Fibroblast of lung (primary cell): ENCODE results near the gene SEC14L1. TPM values are rescaled to one million over a fixed set of nuclear protein-coding genes. Genes with fewer than 3 reads are reported as not detected.
A peak's percentile ranks its signal among the peaks of the same experiment; 100 is the strongest.

Experiments
- DNase-seq, 2 donors: peaks; one replicate each; pipeline versions ENCODE4 v3.0.0 to v3.0.0-alpha.2; 2010; ENCODE audit warnings: low read depth in 2 of 2
- H2AFZ ChIP-seq: 2 replicates; pipeline ENCODE4 v1.5.1; 2012; ENCODE audit warnings: low read length, control low read depth, inconsistent platforms
- H3K27ac ChIP-seq: 2 replicates; pipeline ENCODE4 v1.5.1; 2011; ENCODE audit warnings: low read length, control low read depth; ENCODE audit not compliant: insufficient read depth
- H3K27me3 ChIP-seq: 2 replicates; pipeline ENCODE4 v1.5.1; 2011; ENCODE audit warnings: mild to moderate bottlenecking, low read length; ENCODE audit not compliant: control insufficient read depth, insufficient read depth
- H3K36me3 ChIP-seq: 2 replicates; pipeline ENCODE4 v1.5.1; 2011; ENCODE audit warnings: low read length; ENCODE audit not compliant: control insufficient read depth, insufficient read depth
- H3K4me1 ChIP-seq: 2 replicates; pipeline ENCODE4 v1.5.1; 2011; ENCODE audit warnings: low read length; ENCODE audit not compliant: control insufficient read depth, insufficient read depth; ENCODE audit errors: extremely low read depth
- H3K4me2 ChIP-seq: 2 replicates; pipeline ENCODE4 v1.5.1; 2011; ENCODE audit warnings: low read length, control low read depth; ENCODE audit not compliant: insufficient read depth; ENCODE audit errors: extremely low read depth
- H3K4me3 ChIP-seq, 4 experiments: fragments of 200-600 bp in 1 of 4; sonication (generic) in 1 of 4; replicated peaks in 1 of 4; 2 replicates each; pipeline ENCODE4 v1.5.1; 2011 to 2016; ENCODE audit warnings: low read length in 4 of 4, low read depth in 3 of 4, mild to moderate bottlenecking in 3 of 4, control low read depth in 2 of 4, inconsistent platforms in 1 of 4, mixed read lengths in 1 of 4; ENCODE audit not compliant: insufficient read depth in 1 of 4; ENCODE audit errors: control extremely low read depth in 1 of 4
- H3K79me2 ChIP-seq: 2 replicates; pipeline ENCODE4 v1.5.1; 2012; ENCODE audit warnings: mild to moderate bottlenecking, low read length, inconsistent platforms; ENCODE audit not compliant: control insufficient read depth, insufficient read depth
- H3K9ac ChIP-seq: 2 replicates; pipeline ENCODE4 v1.5.1; 2011; ENCODE audit warnings: mild to moderate bottlenecking, low read length, control low read depth; ENCODE audit not compliant: insufficient read depth
- H3K9me3 ChIP-seq: 2 replicates; pipeline ENCODE4 v1.5.1; 2012; ENCODE audit warnings: low read depth, low read length; ENCODE audit not compliant: control insufficient read depth, insufficient read depth
- H4K20me1 ChIP-seq: 2 replicates; pipeline ENCODE4 v1.5.1; 2011; ENCODE audit warnings: low read length; ENCODE audit not compliant: control insufficient read depth, insufficient read depth; ENCODE audit errors: extremely low read depth
- CTCF ChIP-seq, 2 donors: IDR thresholded peaks in 1 of 2; conservative IDR thresholded peaks in 1 of 2; 1 replicate in 1 of 2; 2 replicates in 1 of 2; pipeline ENCODE4 v1.5.1; 2011 to 2012; ENCODE audit warnings: low read length in 2 of 2, control low read depth in 1 of 2, inconsistent platforms in 1 of 2, low read depth in 1 of 2, mild to moderate bottlenecking in 1 of 2
- EZH2 ChIP-seq: IDR thresholded peaks from 2 replicates; pipeline ENCODE4 v1.5.1; 2012; ENCODE audit warnings: low read length, control low read depth, mild to moderate bottlenecking; ENCODE audit errors: missing control alignments
- polyA plus RNA-seq, 2 donors: library from polyadenylated mRNA; depleted of rRNA in 1 of 2; stranded (reverse) in 1 of 2; unstranded in 1 of 2; fragments of >200 nt; gene quantifications; 2 replicates each; pipeline ENCODE4 v1.2.1, GENCODE V29; 2011 to 2012; ENCODE audit warnings: missing spikeins in 1 of 2
- total RNA-seq: library from RNA; depleted of rRNA; stranded (reverse); fragments of >200 nt; gene quantifications from 2 replicates; pipeline ENCODE4 v1.2.1, GENCODE V29; 2014

The SEC14L1 gene
- total and polyA plus RNA-seq, 2 donors (not counting 1 experiment from before 2014, with no cell fraction given): 21.1 to 32.9 TPM

- Histone ChIP-seq H3K27ac (no peak overlapping the region), H3K36me3 (peaks cover 5% of the 10 kb centered on the region), H4K20me1 (no peaks in the 10 kb centered on the region), H3K9ac (no peak overlapping the region), H3K4me2 (no peak overlapping the region), H3K9me3 (no peaks in the 10 kb centered on the region), H3K4me3 (no peak overlapping the region), H3K4me1 (no peaks in the 10 kb centered on the region), H3K79me2 (peaks cover 23% of the 10 kb centered on the region), H3K27me3 (no peaks in the 10 kb centered on the region), H2AFZ (no peak overlapping the region)
- peak in 1 of 2 donors; percentile 29 for DNase-seq
- TF ChIP-seq CTCF (conservative IDR thresholded peaks at IDR 0.05 in 1 of 2, IDR thresholded peaks at IDR 0.05 in 1 of 2; ENCODE audit: low read depth in 1 of 2, low read length in 2 of 2) (no peak), EZH2 (no peak)
These were observed 47.6 kb downstream of the SEC14L1 start for GRCh38 chr17:77188084-77189066.

- DNase-seq: no peak
- H3K9ac ChIP-seq: no peak overlapping the region
- peaks cover 16% of the 10 kb centered on the region for H3K79me2 ChIP-seq
- no peak overlapping the region for H2AFZ ChIP-seq
- peaks cover 7% of the 10 kb centered on the region for H3K36me3 ChIP-seq
- no peaks in the 10 kb centered on the region for H3K9me3 ChIP-seq
- no peak overlapping the region for H3K4me2 ChIP-seq
- H3K27ac ChIP-seq: no peak overlapping the region
- H3K4me3 ChIP-seq: no peak overlapping the region
- no peak for TF ChIP-seq EZH2
- TF ChIP-seq CTCF (conservative IDR thresholded peaks at IDR 0.05 in 1 of 2, IDR thresholded peaks at IDR 0.05 in 1 of 2; ENCODE audit: low read depth in 1 of 2, low read length in 2 of 2): no peak
- no peaks in the 10 kb centered on the region for H3K4me1 ChIP-seq
- no peaks in the 10 kb centered on the region for H3K27me3 ChIP-seq
- H4K20me1 ChIP-seq: no peaks in the 10 kb centered on the region
These were observed 48.4 kb downstream of the SEC14L1 start for GRCh38 chr17:77189148-77189547.

- no peak overlapping the region for H2AFZ ChIP-seq
- H3K4me2 ChIP-seq: no peak overlapping the region
- peaks cover 7% of the 10 kb centered on the region for H3K36me3 ChIP-seq
- no peak overlapping the region for H3K9ac ChIP-seq
- no peaks in the 10 kb centered on the region for H4K20me1 ChIP-seq
- H3K9me3 ChIP-seq: no peaks in the 10 kb centered on the region
- H3K4me1 ChIP-seq: no peaks in the 10 kb centered on the region
- no peak for DNase-seq
- peaks cover 8% of the 10 kb centered on the region for H3K79me2 ChIP-seq
- no peaks in the 10 kb centered on the region for H3K27me3 ChIP-seq
- H3K4me3 ChIP-seq: no peak overlapping the region
- H3K27ac ChIP-seq: no peak overlapping the region
- no peak for TF ChIP-seq CTCF (conservative IDR thresholded peaks at IDR 0.05 in 1 of 2, IDR thresholded peaks at IDR 0.05 in 1 of 2; ENCODE audit: low read depth in 1 of 2, low read length in 2 of 2)
- no peak for TF ChIP-seq EZH2
These were observed 49.8 kb downstream of the SEC14L1 start for GRCh38 chr17:77190576-77190975.
